Hindlimb muscle (tissue), 1 donor: Measurements from ENCODE around the gene CSKMT. TPM values are rescaled to one million over a fixed set of nuclear protein-coding genes. Genes with fewer than 3 reads are reported as not detected.
"Not testable (repeated sequence)": the region's sequence is repeated elsewhere in the genome, so short reads cannot be mapped to it uniquely, and the experiment has no call there.

Source experiments
- DNase-seq: peaks from one replicate; pipeline ENCODE4 v3.0.0-alpha.2; 2013
- polyA plus RNA-seq: library from polyadenylated mRNA; unstranded; fragments of 120-200 nt; gene quantifications from one replicate; pipeline ENCODE4 v1.2.1, GENCODE V29; 2013; ENCODE audit not compliant: insufficient read length

CSKMT gene
- polyA plus RNA-seq, 1 donor, result 3.3 TPM

- peak; percentile 89 for DNase-seq
These were observed 24.5 kb downstream of the CSKMT start, which contains the start of gene LRRN4CL for GRCh38 chr11:62689421-62690183. Gene LRRN4CL, minus strand, starts transcription at chr11:62689530. Its CDS starts 1,022 bp downstream, at chr11:62688508.

GRCh38 chr11:62693624-62694023 lies 28.5 kb downstream of the CSKMT start:
- not testable (repeated sequence) for DNase-seq

- DNase-seq, result peak; percentile 80
These were observed 29.5 kb downstream of the CSKMT start for GRCh38 chr11:62694455-62695167.

GRCh38 chr11:62702246-62702645 lies 37.1 kb downstream of the CSKMT start:
- DNase-seq, result no peak

GRCh38 chr11:62703921-62704320 lies 38.8 kb downstream of the CSKMT start:
- not testable (repeated sequence) for DNase-seq

GRCh38 chr11:62705413-62705812 lies 40.3 kb downstream of the CSKMT start:
- DNase-seq, result no peak

GRCh38 chr11:62705880-62706849 lies 41.1 kb downstream of the CSKMT start:
- peak; percentile 90 for DNase-seq

GRCh38 chr11:62706850-62707247 lies 41.7 kb downstream of the CSKMT start:
- no peak for DNase-seq

GRCh38 chr11:62707277-62707861 lies 42.3 kb downstream of the CSKMT start, which contains the start of the genes BSCL2 and GNG3:
Gene BSCL2, minus strand, starts transcription at chr11:62707424. Its CDS starts 229 bp downstream, at chr11:62707195.
Gene GNG3, plus strand, starts transcription at chr11:62707676. Its CDS starts 620 bp downstream, at chr11:62708296.
- no peak for DNase-seq

- DNase-seq, result no peak
These were observed 43.3 kb downstream of the CSKMT start for GRCh38 chr11:62708392-62708791.

GRCh38 chr11:62708793-62709192 lies 43.7 kb downstream of the CSKMT start:
- no peak for DNase-seq

- DNase-seq, result peak; percentile 98
These were observed 44.3 kb downstream of the CSKMT start for GRCh38 chr11:62709247-62710000.

- no peak for DNase-seq
These were observed 44.9 kb downstream of the CSKMT start for GRCh38 chr11:62710001-62710345.

- DNase-seq, result no peak
These were observed 47.2 kb downstream of the CSKMT start for GRCh38 chr11:62712276-62712812.

- no peak for DNase-seq
These were observed 47.7 kb downstream of the CSKMT start for GRCh38 chr11:62712861-62713260.

GRCh38 chr11:62713343-62713742 lies 48.2 kb downstream of the CSKMT start:
- no peak for DNase-seq

GRCh38 chr11:62715150-62716130 lies 50.3 kb downstream of the CSKMT start:
- no peak for DNase-seq

- no peak for DNase-seq
These were observed 51.1 kb downstream of the CSKMT start for GRCh38 chr11:62716206-62716605.

- DNase-seq, result no peak
These were observed 51.7 kb downstream of the CSKMT start for GRCh38 chr11:62716816-62717215.
